GM19099 (cell line): Measurements from ENCODE around the gene NAV2.

Experiments
- POLR2A ChIP-seq: IDR thresholded peaks from 3 replicates; pipeline ENCODE4 v1.6.1; 2011; ENCODE audit warnings: low read depth; ENCODE audit not compliant: insufficient read length; ENCODE audit errors: extremely low read depth

Gene NAV2

GRCh38 chr11:19701421-19701820, 11.2 kb upstream of the NAV2 start:
- no peak for TF ChIP-seq POLR2A

- no peak for TF ChIP-seq POLR2A
These were observed 10.0 kb upstream of the NAV2 start for GRCh38 chr11:19702620-19703019.

GRCh38 chr11:19703211-19703610, 9.4 kb upstream of the NAV2 start:
- no peak for TF ChIP-seq POLR2A

GRCh38 chr11:19704213-19704612, 8.4 kb upstream of the NAV2 start:
- TF ChIP-seq POLR2A: no peak

- TF ChIP-seq POLR2A: no peak
These were observed 6.7 kb upstream of the NAV2 start for GRCh38 chr11:19705936-19706335.

GRCh38 chr11:19711911-19712280, 741 bp upstream of the NAV2 start:
- TF ChIP-seq POLR2A: no peak

GRCh38 chr11:19713196-19714021, 772 bp downstream of the NAV2 start:
- no peak for TF ChIP-seq POLR2A

- no peak for TF ChIP-seq POLR2A
These were observed 1.4 kb downstream of the NAV2 start for GRCh38 chr11:19714022-19714386.

GRCh38 chr11:19714387-19715363, 2.0 kb downstream of the NAV2 start:
- TF ChIP-seq POLR2A: no peak

- TF ChIP-seq POLR2A: no peak
These were observed 2.7 kb downstream of the NAV2 start for GRCh38 chr11:19715373-19715772.

GRCh38 chr11:19718051-19718450, 5.4 kb downstream of the NAV2 start:
- TF ChIP-seq POLR2A: no peak

GRCh38 chr11:19718951-19719350, 6.3 kb downstream of the NAV2 start:
- no peak for TF ChIP-seq POLR2A

GRCh38 chr11:19719960-19720359, 7.3 kb downstream of the NAV2 start:
- no peak for TF ChIP-seq POLR2A

GRCh38 chr11:19721176-19721575, 8.5 kb downstream of the NAV2 start:
- TF ChIP-seq POLR2A: no peak

- TF ChIP-seq POLR2A: no peak
These were observed 10.1 kb downstream of the NAV2 start for GRCh38 chr11:19722702-19723101.
